Loucy (cell line): ENCODE results near the gene LTBR.

Source experiments
- H2AFZ ChIP-seq: fragments of 200-600 bp; sonication (generic); 2 replicates; pipeline ENCODE4 v1.6.0; 2016; ENCODE audit warnings: antibody characterized with exemption, mild to moderate bottlenecking, low read length, moderate library complexity
- H3F3A ChIP-seq: fragments of 200-600 bp; 2 replicates; pipeline ENCODE4 v1.6.0; 2016; ENCODE audit warnings: antibody characterized with exemption, low read depth, mild to moderate bottlenecking
- H3K27me3 ChIP-seq: fragments of 200-600 bp; sonication (generic); 2 replicates; pipeline ENCODE4 v1.6.1; 2014; ENCODE audit warnings: low read length, mild to moderate bottlenecking; ENCODE audit not compliant: insufficient read depth, poor library complexity, severe bottlenecking
- H3K36me3 ChIP-seq: fragments of 200-600 bp; sonication (generic); 2 replicates; pipeline ENCODE4 v1.6.1; 2016; ENCODE audit warnings: low read length; ENCODE audit not compliant: insufficient read depth
- H3K4me1 ChIP-seq: fragments of 200-600 bp; sonication (generic); 2 replicates; pipeline ENCODE4 v1.5.1; 2014; ENCODE audit warnings: low read length, mild to moderate bottlenecking; ENCODE audit not compliant: insufficient read depth, poor library complexity, severe bottlenecking
- H3K4me2 ChIP-seq: fragments of 200-600 bp; sonication (generic); 2 replicates; pipeline ENCODE4 v1.6.0; 2014; ENCODE audit warnings: antibody characterized with exemption, low read length, low read depth, mild to moderate bottlenecking; ENCODE audit not compliant: poor library complexity, severe bottlenecking
- H3K4me3 ChIP-seq: fragments of 200-600 bp; sonication (generic); 2 replicates; pipeline ENCODE4 v1.5.1; 2014; ENCODE audit warnings: low read length, mild to moderate bottlenecking, mixed read lengths; ENCODE audit not compliant: poor library complexity, severe bottlenecking
- H3K79me2 ChIP-seq: fragments of 200-600 bp; sonication (generic); 2 replicates; pipeline ENCODE4 v1.6.1; 2014; ENCODE audit warnings: low read length; ENCODE audit not compliant: insufficient read depth
- H3K9ac ChIP-seq: fragments of 200-600 bp; sonication (generic); 2 replicates; pipeline ENCODE4 v1.6.0; 2014; ENCODE audit warnings: mild to moderate bottlenecking, low read depth, low read length, moderate library complexity; ENCODE audit not compliant: poor library complexity, severe bottlenecking
- H3K9me2 ChIP-seq: fragments of 200-600 bp; sonication (generic); replicated peaks from 2 replicates; pipeline ENCODE4 v1.6.1; 2016; ENCODE audit warnings: low read depth, low read length, mixed read lengths
- H3K9me3 ChIP-seq: fragments of 200-600 bp; sonication (generic); 2 replicates; pipeline ENCODE4 v1.6.1; 2014; ENCODE audit warnings: mild to moderate bottlenecking, antibody characterized with exemption, low read length, low read depth; ENCODE audit not compliant: insufficient read depth
- H4K20me1 ChIP-seq: fragments of 200-600 bp; sonication (generic); 2 replicates; pipeline ENCODE4 v1.6.0; 2014; ENCODE audit warnings: antibody characterized with exemption, low read length, mild to moderate bottlenecking; ENCODE audit not compliant: insufficient read depth, poor library complexity, severe bottlenecking
- EZH2phosphoT487 ChIP-seq: fragments of 200-600 bp; IDR thresholded peaks from 2 replicates; pipeline ENCODE4 v1.6.1; 2018; ENCODE audit warnings: antibody characterized with exemption, mild to moderate bottlenecking, moderate library complexity, borderline replicate concordance
- TF ChIP-seq, protein P1 (sequence below): fragments of 200-600 bp; sonication (generic); conservative IDR thresholded peaks from 2 replicates; pipeline ENCODE4 v1.5.1; 2014; ENCODE audit warnings: mild to moderate bottlenecking, antibody characterized with exemption, low read length

LTBR gene

DNA sequence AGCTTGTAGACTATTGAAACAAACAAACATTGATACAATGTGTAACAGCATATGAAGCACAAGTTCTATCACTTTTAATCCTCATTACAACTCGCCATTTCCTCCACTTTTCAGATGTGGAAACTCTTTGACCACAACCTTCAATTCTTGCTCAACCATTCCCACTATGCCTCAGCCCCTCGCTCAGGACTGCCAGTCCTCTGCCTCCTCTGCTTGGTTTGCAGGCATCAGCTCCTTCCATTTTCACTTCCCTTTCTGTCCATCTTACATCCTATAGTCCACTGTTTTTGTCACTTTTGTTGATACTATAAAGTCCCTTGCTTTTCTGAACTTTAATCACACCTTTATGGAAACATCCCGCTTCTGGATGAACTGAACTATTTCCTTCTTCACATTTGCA, 32.6 kb downstream of the LTBR start:
- Histone ChIP-seq H3K4me1 (peaks cover 12% of the 10 kb centered on the region), H3K79me2 (no peaks in the 10 kb centered on the region), H3K9me2 (no peaks in the 10 kb centered on the region), H3K4me3 (no peak overlapping the region), H3K27me3 (no peaks in the 10 kb centered on the region), H3K9me3 (no peaks in the 10 kb centered on the region), H3K4me2 (no peak overlapping the region), H2AFZ (no peak overlapping the region), H4K20me1 (no peaks in the 10 kb centered on the region), H3K36me3 (no peaks in the 10 kb centered on the region), H3K9ac (no peak overlapping the region), H3F3A (no peaks in the 10 kb centered on the region)
- TF ChIP-seq, protein P1, sequence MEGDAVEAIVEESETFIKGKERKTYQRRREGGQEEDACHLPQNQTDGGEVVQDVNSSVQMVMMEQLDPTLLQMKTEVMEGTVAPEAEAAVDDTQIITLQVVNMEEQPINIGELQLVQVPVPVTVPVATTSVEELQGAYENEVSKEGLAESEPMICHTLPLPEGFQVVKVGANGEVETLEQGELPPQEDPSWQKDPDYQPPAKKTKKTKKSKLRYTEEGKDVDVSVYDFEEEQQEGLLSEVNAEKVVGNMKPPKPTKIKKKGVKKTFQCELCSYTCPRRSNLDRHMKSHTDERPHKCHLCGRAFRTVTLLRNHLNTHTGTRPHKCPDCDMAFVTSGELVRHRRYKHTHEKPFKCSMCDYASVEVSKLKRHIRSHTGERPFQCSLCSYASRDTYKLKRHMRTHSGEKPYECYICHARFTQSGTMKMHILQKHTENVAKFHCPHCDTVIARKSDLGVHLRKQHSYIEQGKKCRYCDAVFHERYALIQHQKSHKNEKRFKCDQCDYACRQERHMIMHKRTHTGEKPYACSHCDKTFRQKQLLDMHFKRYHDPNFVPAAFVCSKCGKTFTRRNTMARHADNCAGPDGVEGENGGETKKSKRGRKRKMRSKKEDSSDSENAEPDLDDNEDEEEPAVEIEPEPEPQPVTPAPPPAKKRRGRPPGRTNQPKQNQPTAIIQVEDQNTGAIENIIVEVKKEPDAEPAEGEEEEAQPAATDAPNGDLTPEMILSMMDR = no peak
- TF ChIP-seq EZH2phosphoT487 = no peak

DNA sequence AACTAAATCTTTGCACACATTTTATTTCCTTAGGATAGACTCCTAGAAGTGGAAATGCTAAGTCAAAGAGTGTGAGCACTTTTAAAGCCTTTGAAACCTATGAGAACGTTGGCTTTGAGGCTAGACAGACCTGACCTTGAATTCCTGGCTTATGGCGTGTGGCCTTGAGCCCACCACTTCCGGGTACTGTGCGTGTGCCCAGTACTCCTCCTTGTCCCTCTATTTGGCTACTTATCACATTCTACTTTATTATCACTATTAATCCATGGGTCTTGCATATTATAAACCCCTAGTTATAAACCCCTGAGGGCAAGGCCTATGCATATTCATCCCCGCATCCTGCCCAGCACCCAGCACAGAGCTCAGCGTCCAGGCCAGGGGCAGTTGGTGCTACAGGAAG, 34.8 kb downstream of the LTBR start:
- Histone ChIP-seq H3K9me2 (no peaks in the 10 kb centered on the region), H3K4me3 (no peak overlapping the region), H3F3A (no peaks in the 10 kb centered on the region), H3K27me3 (no peaks in the 10 kb centered on the region), H3K79me2 (no peaks in the 10 kb centered on the region), H3K9ac (no peak overlapping the region), H3K4me1 (peaks cover 14% of the 10 kb centered on the region), H3K36me3 (no peaks in the 10 kb centered on the region), H3K9me3 (no peaks in the 10 kb centered on the region), H2AFZ (no peak overlapping the region), H4K20me1 (no peaks in the 10 kb centered on the region), H3K4me2 (no peak overlapping the region)
- TF ChIP-seq EZH2phosphoT487 = no peak
- TF ChIP-seq, protein P1 = no peak

DNA sequence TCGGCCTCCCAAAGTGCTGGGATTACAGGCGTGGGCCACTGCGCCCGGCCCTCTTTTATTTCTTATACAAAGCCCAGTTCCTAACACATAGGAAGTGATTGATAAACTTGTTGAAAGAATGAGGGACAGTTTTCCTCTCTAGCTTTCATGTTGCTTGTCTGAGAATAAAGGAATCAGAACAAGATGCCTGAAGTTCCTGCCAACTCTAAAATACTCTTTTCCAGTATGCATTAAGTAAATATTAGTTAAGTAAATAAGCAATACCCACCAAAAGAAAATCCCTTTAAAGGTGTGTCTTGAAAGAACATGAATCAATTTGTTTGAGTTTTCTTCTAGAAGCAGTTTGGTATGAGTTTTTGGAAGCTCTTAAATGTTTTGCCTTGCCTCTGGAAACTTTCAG, 36.4 kb downstream of the LTBR start:
- H3K9me2 ChIP-seq = no peaks in the 10 kb centered on the region
- H3K9me3 ChIP-seq = no peaks in the 10 kb centered on the region
- H4K20me1 ChIP-seq = no peaks in the 10 kb centered on the region
- no peaks in the 10 kb centered on the region for H3K36me3 ChIP-seq
- H3F3A ChIP-seq = no peaks in the 10 kb centered on the region
- no peak overlapping the region for H2AFZ ChIP-seq
- no peaks in the 10 kb centered on the region for H3K79me2 ChIP-seq
- H3K27me3 ChIP-seq = no peaks in the 10 kb centered on the region
- H3K4me2 ChIP-seq = no peak overlapping the region
- H3K4me1 ChIP-seq = peaks cover 10% of the 10 kb centered on the region
- H3K9ac ChIP-seq = no peak overlapping the region
- no peak for TF ChIP-seq EZH2phosphoT487
- TF ChIP-seq, protein P1 = no peak
- no peak overlapping the region for H3K4me3 ChIP-seq
